ENCODE data around the gene SRCAP. TPM values are rescaled to one million over a fixed set of nuclear protein-coding genes. Genes with fewer than 3 reads are reported as not detected.

Gene SRCAP
- total RNA-seq (10 to 100 TPM; 75.4 to 76.3 TPM), polyA plus RNA-seq (33.0 TPM)

GRCh38 chr16:30698816-30699614 is at the start of gene SRCAP:
SRCAP (plus strand) TSS chr16:30699171; CDS start chr16:30700825, 1,654 bp downstream.
- H3K36me3 Mint-ChIP-seq = peaks cover 0 to 43% (median 5%) of the 10 kb centered on the region in 3 donors
- Histone ChIP-seq H3K9me3 (ENCODE audit: low read length) (no peaks in the 10 kb centered on the region), H3K4me1 (ENCODE audit: insufficient read depth, low read length) (peaks cover 28% of the 10 kb centered on the region), H3K27ac (ENCODE audit: low read depth, low read length) (peak within 1 kb of the TSS; percentile 98), H3K4me3 (ENCODE audit: low read length) (peak within 1 kb of the TSS; percentile 84), H3K36me3 (ENCODE audit: insufficient read depth, low read length) (peaks cover 16% of the 10 kb centered on the region), H3K27me3 (ENCODE audit: insufficient read depth, low read length, poor library complexity, severe bottlenecking) (no peaks in the 10 kb centered on the region)
- H3K4me3 Mint-ChIP-seq = peak within 1 kb of the TSS; percentile 95 to 99 (median 97)
- CTCF ChIA-PET = no interaction called here
- H3K4me1 Mint-ChIP-seq = peaks cover 24 to 39% (median 35%) of the 10 kb centered on the region in 3 donors
- POLR2A ChIA-PET = interaction anchor here (0.5 to 1.3 kb wide), 5 partner anchors 40 to 281 kb away, joined by 3 to 4 read pairs (median 3); partner anchors contain the start of genes PHKG2 and ZNF689
- peaks cover 0 to 2% (median 0%) of the 10 kb centered on the region in 5 donors for H3K9me3 Mint-ChIP-seq
- peaks cover 0 to 3% of the 10 kb centered on the region in 2 donors for H3K27me3 Mint-ChIP-seq
- peak; percentile 63 to 85 (median 78) for DNase-seq
- peak within 1 kb of the TSS; percentile 98 to 100 (median 100) for H3K27ac Mint-ChIP-seq

GRCh38 chr16:30649725-30650368 is 49.1 kb upstream of the SRCAP start:
- DNase-seq = peak in 2 of 5 donors; percentile 38 to 46
- ChIA-PET POLR2A (interaction anchor here (0.5 to 2.4 kb wide), 16 partner anchors 8 to 584 kb away, joined by 3 to 37 read pairs (median 5); partner anchors contain the start of genes ALDOA, FBRS, TBC1D10B and ZNF688), CTCF (interaction anchor here (0.9 to 2.7 kb wide), 12 partner anchors 8 to 114 kb away, joined by 3 to 25 read pairs (median 4); partner anchors contain the start of genes FBRS and ZNF747)
- peaks cover 20% of the 10 kb centered on the region for H3K4me1 ChIP-seq (ENCODE audit: insufficient read depth, low read length)
- peaks cover 23 to 31% (median 26%) of the 10 kb centered on the region in 3 donors for H3K4me1 Mint-ChIP-seq
- H3K27me3 Mint-ChIP-seq = peaks cover 0 to 2% of the 10 kb centered on the region in 2 donors
- peak overlapping the region; percentile 92 to 100 (median 99) for H3K4me3 Mint-ChIP-seq
- H3K27ac Mint-ChIP-seq = peak overlapping the region; percentile 95 to 99 (median 98)
- H3K27me3 ChIP-seq (ENCODE audit: insufficient read depth, low read length, poor library complexity, severe bottlenecking) = no peaks in the 10 kb centered on the region
- H3K27ac ChIP-seq (ENCODE audit: low read depth, low read length) = peak overlapping the region; percentile 91
- H3K9me3 ChIP-seq (ENCODE audit: low read length) = no peaks in the 10 kb centered on the region
- H3K36me3 Mint-ChIP-seq = peaks cover 0 to 39% (median 0%) of the 10 kb centered on the region in 3 donors
- H3K36me3 ChIP-seq (ENCODE audit: insufficient read depth, low read length) = peaks cover 18% of the 10 kb centered on the region
- H3K4me3 ChIP-seq (ENCODE audit: low read length) = peak overlapping the region; percentile 100
- no peaks in the 10 kb centered on the region for H3K9me3 Mint-ChIP-seq

DNA sequence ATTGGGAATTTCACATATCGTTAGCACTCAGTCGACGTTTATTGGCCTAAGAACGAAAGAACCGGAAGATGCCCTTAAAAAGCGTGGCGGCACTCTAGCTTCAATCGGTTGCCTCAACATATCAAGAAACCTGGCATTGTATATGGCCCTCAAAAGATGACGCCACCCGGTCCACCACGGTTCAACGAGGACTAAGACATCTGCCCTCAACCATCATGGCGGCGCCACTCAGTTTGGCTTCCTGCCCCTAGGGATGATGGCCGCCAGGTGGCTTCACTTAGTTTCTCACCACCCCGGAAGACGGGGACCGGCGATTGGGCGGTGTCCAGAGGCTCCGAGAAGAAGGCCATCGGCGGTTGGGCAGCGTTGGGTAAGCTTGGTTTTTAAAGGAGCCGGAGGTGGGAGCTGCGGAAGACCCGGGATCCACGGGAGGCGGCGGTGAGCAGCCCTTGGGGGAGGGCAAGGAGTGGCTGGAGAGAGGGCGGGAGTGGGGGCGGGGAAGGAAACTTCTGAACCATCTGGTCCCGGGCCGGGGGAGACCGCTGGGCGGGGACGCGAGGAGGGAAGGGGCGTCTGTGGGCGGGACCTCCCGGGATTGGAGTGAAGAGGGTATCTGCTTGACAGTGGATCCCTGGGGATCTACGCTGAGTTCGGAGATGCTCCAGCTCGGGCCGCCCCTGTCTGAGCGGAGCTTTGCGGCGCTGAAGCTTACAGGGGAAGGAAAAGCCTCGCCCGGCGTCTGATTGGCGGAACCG is 48.4 kb upstream of the SRCAP start, which contains the start of gene PRR14:
PRR14 (plus strand) TSS at position 592 of the 755 bp plus-strand sequence. CDS start 686 bp downstream, outside the sequence.
- peaks cover 24% of the 10 kb centered on the region for H3K36me3 ChIP-seq (ENCODE audit: insufficient read depth, low read length)

DNA sequence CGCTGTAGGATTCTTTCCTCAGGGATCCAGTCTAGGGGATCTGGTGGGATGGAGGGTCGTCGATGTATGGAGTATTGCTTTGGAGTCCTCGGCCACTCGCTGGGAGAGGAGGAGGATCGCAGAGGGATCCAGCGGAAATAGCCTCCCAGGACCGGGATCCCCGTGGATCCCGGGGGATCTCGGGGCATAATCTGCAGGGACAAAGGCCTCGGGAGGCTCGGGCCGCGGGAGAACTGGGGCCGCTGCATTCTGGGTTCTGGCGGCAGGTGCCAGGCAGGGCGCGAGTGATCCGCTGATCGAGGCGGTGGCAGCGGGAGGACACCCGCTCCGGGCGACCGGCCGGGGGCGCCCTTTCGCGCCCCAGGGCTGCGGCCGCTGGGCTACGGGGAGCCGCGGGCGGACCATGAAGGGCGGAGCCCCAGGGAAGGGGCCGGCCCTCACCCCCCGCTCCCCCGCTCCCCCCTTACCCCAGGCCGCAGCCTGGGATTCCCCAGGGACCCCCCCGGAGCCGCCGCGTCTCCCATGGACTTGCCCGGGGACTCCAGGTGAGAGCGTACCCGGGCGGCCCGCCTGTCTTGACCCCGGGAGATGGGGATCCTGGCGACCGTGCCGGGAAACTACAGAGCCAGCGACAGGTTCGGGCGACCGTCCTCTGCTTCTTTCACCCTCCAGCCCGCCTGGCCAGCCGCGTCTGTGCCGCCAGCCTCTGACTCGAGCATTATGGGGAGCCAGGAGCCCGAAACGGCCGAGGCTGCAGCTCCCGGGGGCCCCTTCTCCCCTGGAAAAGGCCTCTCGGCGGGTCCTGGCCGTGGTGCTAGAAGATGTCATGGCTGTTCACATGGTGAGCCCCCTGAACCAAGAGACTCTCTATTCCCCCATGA is 47.6 kb upstream of the SRCAP start:
- Histone ChIP-seq H3K4me3 (ENCODE audit: low read length) (peak overlapping the region; percentile 100), H3K27ac (ENCODE audit: low read depth, low read length) (peak overlapping the region; percentile 91), H3K9me3 (ENCODE audit: low read length) (no peaks in the 10 kb centered on the region), H3K4me1 (ENCODE audit: insufficient read depth, low read length) (peaks cover 20% of the 10 kb centered on the region), H3K36me3 (ENCODE audit: insufficient read depth, low read length) (peaks cover 31% of the 10 kb centered on the region), H3K27me3 (ENCODE audit: insufficient read depth, low read length, poor library complexity, severe bottlenecking) (no peaks in the 10 kb centered on the region)
- peak overlapping the region; percentile 95 to 99 (median 98) for H3K27ac Mint-ChIP-seq
- peaks cover 0 to 2% of the 10 kb centered on the region in 2 donors for H3K27me3 Mint-ChIP-seq
- peak overlapping the region; percentile 92 to 100 (median 99) for H3K4me3 Mint-ChIP-seq
- ChIA-PET CTCF (interaction anchor here (0.6 to 2.7 kb wide), 15 partner anchors 9 to 989 kb away, joined by 3 to 25 read pairs (median 4); partner anchors contain the start of genes DCTPP1 and FBRS), POLR2A (interaction anchor here (0.6 to 2.2 kb wide), 14 partner anchors 8 to 586 kb away, joined by 3 to 37 read pairs (median 5); partner anchors contain the start of genes ALDOA, FBRS, TBC1D10B and ZNF688)
- peaks cover 0 to 54% (median 2%) of the 10 kb centered on the region in 3 donors for H3K36me3 Mint-ChIP-seq
- no peaks in the 10 kb centered on the region for H3K9me3 Mint-ChIP-seq
- H3K4me1 Mint-ChIP-seq = peaks cover 27 to 34% (median 29%) of the 10 kb centered on the region in 3 donors
- DNase-seq = peak; percentile 68 to 84 (median 69)

More for the DNA sequence above, 48.4 kb upstream of the SRCAP start, which contains the start of gene PRR14:
- Histone ChIP-seq H3K4me1 (ENCODE audit: insufficient read depth, low read length) (peaks cover 20% of the 10 kb centered on the region), H3K4me3 (ENCODE audit: low read length) (peak within 1 kb of the TSS; percentile 100), H3K27me3 (ENCODE audit: insufficient read depth, low read length, poor library complexity, severe bottlenecking) (no peaks in the 10 kb centered on the region), H3K9me3 (ENCODE audit: low read length) (no peaks in the 10 kb centered on the region), H3K27ac (ENCODE audit: low read depth, low read length) (peak within 1 kb of the TSS; percentile 91)
- CTCF ChIA-PET = interaction anchor here (0.6 to 2.7 kb wide), 15 partner anchors 9 to 989 kb away, joined by 3 to 25 read pairs (median 4); partner anchors contain the start of genes DCTPP1, FBRS and ZNF747
- peak within 1 kb of the TSS; percentile 95 to 99 (median 98) for H3K27ac Mint-ChIP-seq
- peaks cover 23 to 31% (median 26%) of the 10 kb centered on the region in 3 donors for H3K4me1 Mint-ChIP-seq
- H3K4me3 Mint-ChIP-seq = peak within 1 kb of the TSS; percentile 92 to 100 (median 99)
- DNase-seq = peak; percentile 95 to 99 (median 97)
- H3K27me3 Mint-ChIP-seq = peaks cover 0 to 2% of the 10 kb centered on the region in 2 donors
- peaks cover 0 to 46% (median 0%) of the 10 kb centered on the region in 3 donors for H3K36me3 Mint-ChIP-seq
- POLR2A ChIA-PET = interaction anchor here (0.5 to 2.4 kb wide), 18 partner anchors 9 to 585 kb away, joined by 3 to 37 read pairs (median 5); partner anchors contain the start of genes ALDOA, FBRS, TBC1D10B and ZNF688
- no peaks in the 10 kb centered on the region for H3K9me3 Mint-ChIP-seq

GRCh38 chr16:30652005-30652296 is 47.0 kb upstream of the SRCAP start:
- Mint-ChIP-seq H3K27me3 (peaks cover 0 to 2% of the 10 kb centered on the region in 2 donors), H3K9me3 (no peaks in the 10 kb centered on the region), H3K4me3 (peak overlapping the region; percentile 80 to 97 (median 85)), H3K36me3 (peaks cover 0 to 58% (median 4%) of the 10 kb centered on the region in 3 donors), H3K27ac (peak overlapping the region; percentile 72 to 97 (median 92)), H3K4me1 (peaks cover 28 to 39% (median 31%) of the 10 kb centered on the region in 3 donors)
- H3K27ac ChIP-seq (ENCODE audit: low read depth, low read length) = peak overlapping the region; percentile 91
- peaks cover 36% of the 10 kb centered on the region for H3K36me3 ChIP-seq (ENCODE audit: insufficient read depth, low read length)
- DNase-seq = no peak
- CTCF ChIA-PET = interaction anchor here (0.8 to 2.7 kb wide), 4 partner anchors 18 to 45 kb away, joined by 3 to 25 read pairs (median 6); no protein-coding TSS in a partner anchor
- H3K4me3 ChIP-seq (ENCODE audit: low read length) = peak overlapping the region; percentile 100
- POLR2A ChIA-PET = interaction anchor here (0.7 kb wide), 2 partner anchors 21 to 47 kb away, joined by 3 read pairs; no protein-coding TSS in a partner anchor
- peaks cover 23% of the 10 kb centered on the region for H3K4me1 ChIP-seq (ENCODE audit: insufficient read depth, low read length)
- no peaks in the 10 kb centered on the region for H3K27me3 ChIP-seq (ENCODE audit: insufficient read depth, low read length, poor library complexity, severe bottlenecking)
- H3K9me3 ChIP-seq (ENCODE audit: low read length) = no peaks in the 10 kb centered on the region

DNA sequence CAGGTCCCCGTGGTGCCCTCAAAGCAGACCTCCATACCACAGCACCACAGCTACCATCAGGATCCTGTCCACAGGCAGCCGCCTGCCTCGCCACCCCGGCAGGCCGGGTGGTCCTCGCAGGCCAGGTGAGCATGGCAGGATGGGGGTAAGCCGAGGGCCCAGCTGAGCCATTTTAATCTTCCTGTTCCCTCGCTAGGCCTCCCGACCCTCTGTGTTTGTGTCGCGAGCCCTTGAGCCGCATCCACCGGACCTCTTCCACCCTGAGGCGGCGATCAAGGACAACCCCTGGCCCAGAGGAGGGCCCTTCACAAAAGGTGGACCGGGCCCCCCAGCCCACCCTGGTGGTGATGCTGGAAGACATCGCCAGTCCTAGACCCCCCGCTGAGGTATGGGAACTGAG is 46.3 kb upstream of the SRCAP start:
- Mint-ChIP-seq H3K36me3 (peaks cover 0 to 59% (median 4%) of the 10 kb centered on the region in 3 donors), H3K27me3 (peaks cover 0 to 2% of the 10 kb centered on the region in 2 donors), H3K9me3 (no peaks in the 10 kb centered on the region), H3K4me1 (peaks cover 35 to 47% (median 39%) of the 10 kb centered on the region in 3 donors), H3K4me3 (peak overlapping the region; percentile 80 to 97 (median 85)), H3K27ac (peak overlapping the region in 7 of 8 donors; percentile 24 to 97 (median 91))
- Histone ChIP-seq H3K27me3 (ENCODE audit: insufficient read depth, low read length, poor library complexity, severe bottlenecking) (no peaks in the 10 kb centered on the region), H3K4me1 (ENCODE audit: insufficient read depth, low read length) (peaks cover 31% of the 10 kb centered on the region), H3K27ac (ENCODE audit: low read depth, low read length) (peak overlapping the region; percentile 91), H3K4me3 (ENCODE audit: low read length) (no peak overlapping the region), H3K9me3 (ENCODE audit: low read length) (no peaks in the 10 kb centered on the region), H3K36me3 (ENCODE audit: insufficient read depth, low read length) (peaks cover 36% of the 10 kb centered on the region)
- DNase-seq = no peak
- CTCF ChIA-PET = no interaction called here
- POLR2A ChIA-PET = interaction anchor here (0.7 to 1.2 kb wide), 2 partner anchors 19 to 46 kb away, joined by 3 to 10 read pairs; no protein-coding TSS in a partner anchor

All from CD8-positive, alpha-beta memory T cell (primary cell).